Activated naive CD8-positive, alpha-beta T cell (primary cell): ENCODE measurements around the gene RNPS1.
A peak's percentile ranks its signal among the peaks of the same experiment; 100 is the strongest.

Source experiments
- H3K27ac Mint-ChIP-seq: one replicate; pipeline ENCODE4 v1.8.0; 2021; ENCODE audit warnings: mixed read lengths
- H3K27me3 Mint-ChIP-seq: one replicate; pipeline ENCODE4 v1.8.0; 2021; ENCODE audit warnings: mixed read lengths
- H3K36me3 Mint-ChIP-seq: one replicate; pipeline ENCODE4 v1.8.0; 2021; ENCODE audit warnings: mixed read lengths
- H3K4me1 Mint-ChIP-seq: one replicate; pipeline ENCODE4 v1.8.0; 2021; ENCODE audit warnings: low read depth, mixed read lengths
- H3K4me3 Mint-ChIP-seq: one replicate; pipeline ENCODE4 v1.8.0; 2021; ENCODE audit warnings: mild to moderate bottlenecking, mixed read lengths
- H3K9me3 Mint-ChIP-seq: one replicate; pipeline ENCODE4 v1.8.0; 2021; ENCODE audit warnings: low read depth, mixed read lengths

RNPS1 gene

DNA sequence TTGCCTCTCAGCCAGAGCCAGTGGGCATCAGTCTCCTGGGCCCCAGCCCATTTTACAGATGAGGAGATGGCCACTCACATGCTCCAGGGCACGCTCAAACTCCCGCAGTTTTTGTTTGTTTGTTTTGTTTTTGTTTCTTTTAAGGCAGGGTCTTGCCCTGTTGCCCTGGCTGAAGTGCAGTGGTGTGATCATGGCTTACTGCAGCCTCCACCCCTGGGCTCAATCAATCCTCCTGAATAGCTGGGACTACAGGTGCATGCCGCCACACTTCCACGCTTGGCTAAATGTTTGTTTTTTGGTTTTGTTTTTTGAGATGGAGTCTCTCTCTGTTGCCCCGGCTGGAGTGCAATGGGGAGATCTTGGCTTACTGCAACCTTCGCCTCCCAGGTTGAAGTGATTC is 41.0 kb downstream of the RNPS1 start:
- Mint-ChIP-seq H3K4me1 (peaks cover 12% of the 10 kb centered on the region), H3K4me3 (no peak overlapping the region), H3K9me3 (no peaks in the 10 kb centered on the region), H3K27ac (no peak overlapping the region), H3K27me3 (no peaks in the 10 kb centered on the region), H3K36me3 (no peaks in the 10 kb centered on the region)

GRCh38 chr16:2226245-2226793 is 41.6 kb downstream of the RNPS1 start:
- no peak overlapping the region for H3K27ac Mint-ChIP-seq
- H3K36me3 Mint-ChIP-seq, result no peaks in the 10 kb centered on the region
- peaks cover 12% of the 10 kb centered on the region for H3K4me1 Mint-ChIP-seq
- H3K27me3 Mint-ChIP-seq, result no peaks in the 10 kb centered on the region
- peak overlapping the region; percentile 40 for H3K4me3 Mint-ChIP-seq
- H3K9me3 Mint-ChIP-seq, result no peaks in the 10 kb centered on the region

- no peaks in the 10 kb centered on the region for H3K36me3 Mint-ChIP-seq
- H3K27ac Mint-ChIP-seq, result peak overlapping the region; percentile 10
- H3K27me3 Mint-ChIP-seq, result no peaks in the 10 kb centered on the region
- no peaks in the 10 kb centered on the region for H3K9me3 Mint-ChIP-seq
- peak overlapping the region; percentile 87 for H3K4me3 Mint-ChIP-seq
- peaks cover 12% of the 10 kb centered on the region for H3K4me1 Mint-ChIP-seq
Observed at GRCh38 chr16:2223942-2224486, 43.9 kb downstream of the RNPS1 start.

- H3K27ac Mint-ChIP-seq, result peak within 1 kb of the TSS; percentile 54
- H3K27me3 Mint-ChIP-seq, result no peaks in the 10 kb centered on the region
- no peaks in the 10 kb centered on the region for H3K9me3 Mint-ChIP-seq
- no peaks in the 10 kb centered on the region for H3K36me3 Mint-ChIP-seq
- peaks cover 12% of the 10 kb centered on the region for H3K4me1 Mint-ChIP-seq
- peak within 1 kb of the TSS; percentile 87 for H3K4me3 Mint-ChIP-seq
Observed at GRCh38 chr16:2223221-2223941, 44.5 kb downstream of the RNPS1 start, which contains the start of gene E4F1. Gene E4F1 (plus strand): TSS chr16:2223591. CDS start chr16:2223614, 23 bp downstream.

DNA sequence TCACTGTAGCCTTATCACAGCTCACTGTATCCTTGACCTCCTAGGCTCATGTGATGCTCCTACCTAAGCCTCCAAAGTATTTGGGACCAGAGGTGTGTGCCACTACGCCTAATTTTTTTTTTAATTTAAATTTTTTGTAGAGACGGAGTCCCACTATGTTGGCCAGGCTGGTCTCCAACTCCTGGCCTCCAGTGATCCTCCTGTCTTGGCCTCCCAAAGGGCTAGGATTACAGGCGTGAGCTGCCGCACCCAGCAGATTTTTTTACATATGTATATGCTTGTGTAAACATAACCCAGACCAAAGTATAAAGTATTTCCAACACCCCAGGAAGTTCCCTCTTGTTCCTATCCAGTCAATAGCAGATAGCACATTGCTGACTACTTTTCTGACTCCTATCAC is 51.6 kb downstream of the RNPS1 start:
- Mint-ChIP-seq H3K4me1 (peaks cover 15% of the 10 kb centered on the region), H3K9me3 (no peaks in the 10 kb centered on the region), H3K27me3 (no peaks in the 10 kb centered on the region), H3K4me3 (peak overlapping the region; percentile 90), H3K36me3 (peaks cover 5% of the 10 kb centered on the region), H3K27ac (no peak overlapping the region)

GRCh38 chr16:2214719-2214968 is 53.3 kb downstream of the RNPS1 start, which contains the start of gene PGP:
Gene PGP (minus strand): TSS chr16:2214840. CDS start chr16:2214777, 63 bp downstream.
- peak within 1 kb of the TSS; percentile 91 for H3K4me3 Mint-ChIP-seq
- no peaks in the 10 kb centered on the region for H3K27me3 Mint-ChIP-seq
- peak within 1 kb of the TSS; percentile 91 for H3K27ac Mint-ChIP-seq
- peaks cover 5% of the 10 kb centered on the region for H3K36me3 Mint-ChIP-seq
- H3K9me3 Mint-ChIP-seq, result no peaks in the 10 kb centered on the region
- peaks cover 15% of the 10 kb centered on the region for H3K4me1 Mint-ChIP-seq

DNA sequence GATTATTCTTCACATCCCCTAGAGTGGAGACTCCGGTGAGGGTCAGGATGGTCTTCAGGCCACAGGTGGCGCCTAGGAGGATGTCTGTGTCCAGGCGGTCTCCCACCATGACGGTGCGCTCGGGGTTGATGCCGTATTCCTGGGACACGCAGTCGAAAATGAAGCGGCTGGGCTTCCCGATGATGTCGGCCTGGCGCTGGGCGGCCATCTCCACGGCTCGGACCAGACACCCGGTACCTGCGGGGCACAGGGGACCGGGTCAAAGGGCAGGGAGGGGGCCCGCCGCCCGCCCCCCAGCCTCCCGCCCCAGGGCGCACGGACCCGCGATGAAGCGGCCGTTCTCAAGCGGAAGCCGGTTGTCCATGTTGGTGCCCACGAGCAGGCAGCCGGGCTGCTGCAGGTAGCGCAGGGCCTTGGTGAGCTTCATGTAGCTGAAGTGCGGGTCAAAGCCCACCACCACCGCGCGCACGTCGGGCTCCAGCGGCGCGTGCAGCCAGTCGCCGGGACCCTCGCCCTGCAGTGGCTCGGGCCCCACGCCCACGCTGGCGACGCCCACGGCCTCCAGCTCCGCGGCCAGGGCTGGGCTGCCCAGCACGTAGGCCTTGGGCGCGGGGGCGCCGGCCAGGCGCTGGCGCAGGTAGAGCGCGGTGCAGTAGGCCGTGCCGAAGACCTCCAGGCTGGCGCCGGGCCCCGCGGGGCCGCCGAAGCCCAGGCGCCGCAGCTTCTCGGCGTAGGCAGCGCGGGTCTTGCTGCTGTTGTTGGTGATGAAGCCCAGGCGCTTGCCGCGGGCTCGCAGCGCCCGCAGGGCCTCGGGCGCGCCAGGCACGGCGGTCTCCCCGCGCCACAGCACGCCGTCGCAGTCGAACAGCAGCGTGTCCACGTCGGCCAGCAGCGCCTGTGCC is 53.9 kb downstream of the RNPS1 start:
- peak overlapping the region; percentile 91 for H3K4me3 Mint-ChIP-seq
- H3K4me1 Mint-ChIP-seq, result peaks cover 15% of the 10 kb centered on the region
- H3K9me3 Mint-ChIP-seq, result no peaks in the 10 kb centered on the region
- no peaks in the 10 kb centered on the region for H3K27me3 Mint-ChIP-seq
- H3K36me3 Mint-ChIP-seq, result peaks cover 5% of the 10 kb centered on the region
- peak overlapping the region; percentile 46 for H3K27ac Mint-ChIP-seq

- Mint-ChIP-seq H3K27me3 (no peaks in the 10 kb centered on the region), H3K27ac (peak overlapping the region; percentile 41), H3K9me3 (no peaks in the 10 kb centered on the region), H3K4me1 (peaks cover 16% of the 10 kb centered on the region), H3K4me3 (peak overlapping the region; percentile 91), H3K36me3 (peaks cover 5% of the 10 kb centered on the region)
Observed at GRCh38 chr16:2212362-2213324, 55.3 kb downstream of the RNPS1 start.

DNA sequence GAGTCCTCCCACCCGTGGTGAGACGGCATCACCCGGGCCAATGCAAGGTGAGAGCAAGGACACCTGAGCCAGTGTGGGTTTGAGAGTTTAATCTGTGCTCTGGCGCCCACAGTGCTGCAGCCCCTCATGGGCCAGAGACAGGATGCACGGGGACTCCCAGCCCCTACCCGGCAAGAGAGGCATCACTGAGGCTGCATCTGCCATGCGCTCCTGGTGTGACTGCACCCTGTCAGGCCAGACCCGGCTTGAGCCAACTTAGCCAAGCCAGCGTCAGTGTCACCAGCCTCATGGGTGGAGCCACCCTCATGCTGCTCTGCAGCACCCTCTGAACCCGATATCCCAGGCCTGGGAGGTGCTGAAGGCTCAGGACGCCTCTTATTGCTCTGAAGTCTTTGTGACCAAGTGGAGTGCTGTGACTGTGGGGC is 56.0 kb downstream of the RNPS1 start:
- Mint-ChIP-seq H3K36me3 (peaks cover 7% of the 10 kb centered on the region), H3K4me3 (peak overlapping the region; percentile 58), H3K4me1 (peaks cover 20% of the 10 kb centered on the region), H3K27ac (no peak overlapping the region), H3K27me3 (no peaks in the 10 kb centered on the region), H3K9me3 (no peaks in the 10 kb centered on the region)

- Mint-ChIP-seq H3K9me3 (no peaks in the 10 kb centered on the region), H3K4me3 (no peak within 1 kb of the TSS), H3K36me3 (peaks cover 9% of the 10 kb centered on the region), H3K4me1 (peaks cover 22% of the 10 kb centered on the region), H3K27ac (no peak within 1 kb of the TSS), H3K27me3 (no peaks in the 10 kb centered on the region)
Observed at GRCh38 chr16:2210386-2211365, 57.2 kb downstream of the RNPS1 start, which contains the start of gene BRICD5. Gene BRICD5 (minus strand): TSS chr16:2210863. CDS start chr16:2210833, 30 bp downstream.

DNA sequence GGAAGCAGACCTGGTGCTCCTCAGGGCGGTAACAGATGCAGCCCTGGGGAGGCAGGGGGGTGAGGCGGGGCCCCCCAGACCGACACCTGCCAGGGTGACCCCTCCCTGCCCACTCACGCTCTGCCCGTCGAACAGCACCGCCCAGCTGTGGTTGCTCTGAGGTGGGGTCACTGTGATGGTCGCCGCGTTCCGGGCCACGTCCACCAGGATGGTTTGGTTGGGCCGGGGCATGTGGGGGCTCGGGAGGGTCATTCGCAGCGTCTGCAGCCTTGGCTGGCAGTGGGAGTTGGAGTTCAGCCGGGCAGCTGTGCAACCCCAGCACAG is 58.0 kb downstream of the RNPS1 start:
- H3K27me3 Mint-ChIP-seq, result no peaks in the 10 kb centered on the region
- peaks cover 9% of the 10 kb centered on the region for H3K36me3 Mint-ChIP-seq
- H3K27ac Mint-ChIP-seq, result no peak overlapping the region
- H3K4me3 Mint-ChIP-seq, result no peak overlapping the region
- H3K9me3 Mint-ChIP-seq, result no peaks in the 10 kb centered on the region
- H3K4me1 Mint-ChIP-seq, result peaks cover 22% of the 10 kb centered on the region

DNA sequence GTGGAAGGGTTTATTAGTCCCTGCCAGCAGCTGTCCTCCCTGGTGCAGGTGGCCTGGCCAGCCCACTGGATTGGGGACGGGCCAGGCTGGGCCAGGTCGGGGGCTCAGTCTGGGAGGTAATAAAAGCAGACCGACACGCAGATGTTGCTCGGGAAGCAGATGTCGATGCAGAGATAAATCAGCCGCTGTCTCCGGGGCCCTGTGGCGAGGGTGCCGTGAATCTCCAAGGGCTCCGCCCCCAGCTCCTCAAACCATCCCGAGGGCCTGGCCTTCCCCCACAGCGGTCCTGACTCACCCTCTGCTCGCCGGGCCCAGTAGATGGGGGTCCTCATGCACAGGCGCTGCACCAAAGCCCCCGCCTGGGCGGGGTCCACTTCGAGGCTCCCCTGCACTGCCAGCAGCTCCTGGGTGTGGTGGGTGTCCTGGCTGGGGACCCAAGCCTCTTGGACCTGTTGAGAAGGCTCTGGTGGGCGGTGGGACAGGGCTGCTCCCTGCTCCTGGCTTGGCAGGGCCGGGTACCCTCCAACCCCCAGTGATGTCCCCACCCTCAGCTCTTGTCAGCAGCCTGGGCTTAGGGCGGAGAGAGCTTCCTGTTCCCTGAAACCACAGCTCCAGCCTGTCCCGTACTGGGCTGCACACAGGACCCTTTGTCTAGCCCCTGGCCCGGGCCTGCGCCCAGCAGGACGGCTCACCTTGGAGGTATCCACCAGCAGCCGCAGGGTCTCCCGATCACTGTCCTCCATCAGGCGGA is 58.5 kb downstream of the RNPS1 start:
- Mint-ChIP-seq H3K27me3 (no peaks in the 10 kb centered on the region), H3K27ac (no peak overlapping the region), H3K4me3 (no peak overlapping the region), H3K36me3 (peaks cover 9% of the 10 kb centered on the region), H3K4me1 (peaks cover 26% of the 10 kb centered on the region), H3K9me3 (no peaks in the 10 kb centered on the region)

- no peaks in the 10 kb centered on the region for H3K27me3 Mint-ChIP-seq
- H3K4me3 Mint-ChIP-seq, result no peak overlapping the region
Observed at GRCh38 chr16:2208772-2209171, 59.2 kb downstream of the RNPS1 start.

More at GRCh38 chr16:2208772-2209171, 59.2 kb downstream of the RNPS1 start:
- Mint-ChIP-seq H3K9me3 (no peaks in the 10 kb centered on the region), H3K27ac (no peak overlapping the region), H3K4me1 (peaks cover 29% of the 10 kb centered on the region), H3K36me3 (peaks cover 9% of the 10 kb centered on the region)
